Measurements from ENCODE around the gene PATL1.
"Not testable (repeated sequence)": the region's sequence is repeated elsewhere in the genome, so short reads cannot be mapped to it uniquely, and the experiment has no call there.

PATL1 gene, protein sequence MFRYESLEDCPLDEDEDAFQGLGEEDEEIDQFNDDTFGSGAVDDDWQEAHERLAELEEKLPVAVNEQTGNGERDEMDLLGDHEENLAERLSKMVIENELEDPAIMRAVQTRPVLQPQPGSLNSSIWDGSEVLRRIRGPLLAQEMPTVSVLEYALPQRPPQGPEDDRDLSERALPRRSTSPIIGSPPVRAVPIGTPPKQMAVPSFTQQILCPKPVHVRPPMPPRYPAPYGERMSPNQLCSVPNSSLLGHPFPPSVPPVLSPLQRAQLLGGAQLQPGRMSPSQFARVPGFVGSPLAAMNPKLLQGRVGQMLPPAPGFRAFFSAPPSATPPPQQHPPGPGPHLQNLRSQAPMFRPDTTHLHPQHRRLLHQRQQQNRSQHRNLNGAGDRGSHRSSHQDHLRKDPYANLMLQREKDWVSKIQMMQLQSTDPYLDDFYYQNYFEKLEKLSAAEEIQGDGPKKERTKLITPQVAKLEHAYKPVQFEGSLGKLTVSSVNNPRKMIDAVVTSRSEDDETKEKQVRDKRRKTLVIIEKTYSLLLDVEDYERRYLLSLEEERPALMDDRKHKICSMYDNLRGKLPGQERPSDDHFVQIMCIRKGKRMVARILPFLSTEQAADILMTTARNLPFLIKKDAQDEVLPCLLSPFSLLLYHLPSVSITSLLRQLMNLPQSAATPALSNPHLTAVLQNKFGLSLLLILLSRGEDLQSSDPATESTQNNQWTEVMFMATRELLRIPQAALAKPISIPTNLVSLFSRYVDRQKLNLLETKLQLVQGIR

DNA sequence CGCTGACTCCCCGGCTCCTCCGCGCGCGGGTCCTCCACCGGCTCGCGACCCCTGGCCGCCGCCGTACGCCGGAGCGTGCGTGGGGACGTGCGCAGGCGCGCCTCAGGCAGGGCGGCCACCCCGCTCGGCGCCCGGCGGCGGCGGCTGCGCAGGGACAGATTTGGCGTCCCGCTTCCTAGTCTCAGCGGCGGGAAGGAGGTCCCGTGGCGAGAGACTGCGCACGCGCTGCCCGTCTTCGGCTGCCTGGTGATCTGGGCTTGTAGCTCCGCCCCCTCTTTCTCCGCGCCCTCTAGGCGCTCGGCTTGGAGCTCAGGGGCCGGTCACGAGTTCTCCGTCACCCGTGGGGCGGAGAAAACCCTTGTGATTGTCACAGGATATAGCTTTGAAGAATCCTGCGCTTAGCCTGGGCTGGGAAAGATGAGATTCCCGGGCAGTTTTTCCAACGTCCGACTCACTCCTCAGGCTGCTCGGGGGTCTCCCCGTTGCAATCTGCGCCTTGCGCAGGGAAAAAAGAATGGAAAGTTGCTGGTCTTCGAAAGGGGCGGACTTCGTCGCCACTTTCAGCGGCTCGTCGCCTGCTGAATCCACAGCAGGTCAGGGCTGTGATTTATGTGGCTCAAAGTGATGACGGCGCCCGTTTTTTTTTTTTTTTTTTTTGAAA, at the start of gene PATL1:
Gene PATL1 (minus strand): TSS at position 88 of the 661 bp plus-strand sequence. CDS start 142 bp downstream, outside the sequence.
- peak; percentile 97 for DNase-seq

DNA sequence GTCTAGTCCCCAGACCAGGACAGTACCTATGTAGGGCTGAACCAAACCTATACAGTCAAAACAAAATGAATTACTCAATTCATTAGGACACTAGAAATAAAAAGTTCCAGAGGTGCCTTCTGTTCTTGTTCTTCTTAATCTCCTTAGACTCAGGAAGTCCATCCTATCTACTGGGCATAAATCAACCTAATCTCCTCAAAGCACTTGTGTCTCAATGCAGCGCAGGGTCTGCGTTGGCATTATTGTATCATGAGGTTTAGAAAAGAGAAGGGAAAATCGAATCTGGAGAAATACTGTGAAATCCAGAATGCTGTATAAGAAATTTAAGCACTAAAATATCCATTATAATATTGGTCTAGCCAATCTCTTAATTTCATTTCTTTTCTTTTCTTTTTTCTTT, 47.2 kb upstream of the PATL1 start:
- DNase-seq, result no peak

DNA sequence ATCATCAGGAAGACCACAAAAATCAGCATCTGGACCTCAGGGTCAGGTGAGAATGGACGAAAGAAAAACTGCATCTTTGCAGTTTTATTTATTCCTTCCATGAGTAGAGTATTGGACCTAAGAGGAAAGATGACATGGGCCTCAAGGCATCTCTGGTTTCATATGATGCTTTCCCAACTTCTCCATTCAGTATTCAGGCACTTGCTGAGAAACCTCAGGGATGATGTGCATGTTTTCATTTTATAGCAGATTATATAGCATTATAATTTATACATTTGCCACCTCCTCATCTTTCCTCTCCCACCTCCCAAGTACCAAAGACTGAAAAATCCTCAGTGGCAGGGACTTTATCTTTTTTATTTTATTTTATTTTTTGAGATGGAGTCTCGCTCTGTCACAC, 44.9 kb upstream of the PATL1 start, which contains the start of gene OR10V1:
Gene OR10V1 (minus strand): TSS at position 101 of the 400 bp plus-strand sequence. CDS start 0 bp downstream, at position 101.
- no peak for DNase-seq

DNA sequence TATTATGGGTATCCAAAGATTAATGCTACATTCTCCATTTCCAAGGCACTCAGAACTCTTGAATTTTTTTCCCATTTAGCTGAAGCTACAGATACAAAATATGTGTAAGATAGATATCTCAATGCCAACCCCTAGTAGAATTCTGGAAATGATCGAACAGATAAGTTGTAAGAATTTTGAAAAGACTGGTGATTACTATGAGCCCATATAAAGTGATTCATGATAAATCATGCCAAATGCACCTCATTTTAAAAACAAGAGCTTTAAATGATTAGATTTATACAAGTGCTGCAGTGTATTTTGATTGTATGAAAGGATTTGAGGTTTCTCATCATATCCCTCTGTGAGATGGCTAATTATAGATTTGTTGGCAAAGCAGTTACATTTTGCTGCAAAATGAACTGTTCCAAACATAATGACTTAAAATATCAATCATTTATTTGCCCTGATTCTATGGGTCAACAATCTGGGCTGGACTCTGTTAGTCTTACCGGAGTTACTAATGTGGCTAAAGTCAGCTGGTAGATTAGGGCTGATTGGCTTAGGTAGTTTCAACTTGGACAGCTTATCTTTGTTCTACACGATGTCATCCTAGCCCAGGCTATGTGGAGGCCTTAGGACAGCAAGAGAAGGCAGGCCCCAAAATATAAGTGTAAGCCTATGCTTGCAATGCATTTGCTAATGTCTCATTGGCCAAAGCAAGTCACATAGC, 41.5 kb upstream of the PATL1 start:
- no peak for DNase-seq

DNA sequence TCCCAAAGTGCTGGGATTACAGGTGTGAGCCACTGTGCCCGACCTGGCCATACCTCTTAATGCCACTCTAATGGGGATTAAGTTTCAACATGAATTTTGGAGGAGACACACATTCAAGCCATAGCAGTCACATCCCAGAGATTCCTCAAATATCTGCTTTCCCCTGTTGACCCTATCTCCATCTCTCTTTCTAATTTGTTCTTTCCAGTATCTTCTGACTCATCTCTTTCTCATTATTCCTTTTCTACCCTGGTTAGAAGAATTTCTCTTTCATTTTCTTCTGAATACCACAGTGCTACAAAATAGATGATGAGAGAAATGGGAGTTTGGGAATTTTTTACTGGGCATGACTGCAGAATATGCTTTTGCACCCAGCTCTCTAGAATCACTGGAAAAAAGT, 39.7 kb upstream of the PATL1 start:
- no peak for DNase-seq

DNA sequence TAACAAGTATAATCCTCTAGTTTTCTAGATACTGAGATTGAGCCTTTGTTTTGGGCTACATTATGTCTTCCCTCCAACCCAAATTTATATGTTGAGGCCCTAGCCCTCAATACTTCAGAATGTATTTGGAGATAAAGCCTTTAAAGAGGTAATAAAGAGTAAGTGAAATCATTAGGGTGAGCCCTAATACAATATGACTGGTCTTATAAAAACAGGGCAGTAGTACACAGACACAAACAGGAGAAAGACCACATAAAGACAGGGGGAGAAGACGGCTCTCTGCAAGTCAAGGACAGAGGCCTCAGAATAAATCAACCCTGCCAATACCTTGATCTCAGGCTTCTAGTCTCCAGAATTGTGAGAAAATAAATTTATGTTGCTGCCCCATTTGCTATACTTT, 38.5 kb upstream of the PATL1 start:
- no peak for DNase-seq

- no peak for DNase-seq
Measured at GRCh38 chr11:59706518-59707285, 37.9 kb upstream of the PATL1 start.

GRCh38 chr11:59705294-59705693, 36.5 kb upstream of the PATL1 start:
- DNase-seq, result no peak

DNA sequence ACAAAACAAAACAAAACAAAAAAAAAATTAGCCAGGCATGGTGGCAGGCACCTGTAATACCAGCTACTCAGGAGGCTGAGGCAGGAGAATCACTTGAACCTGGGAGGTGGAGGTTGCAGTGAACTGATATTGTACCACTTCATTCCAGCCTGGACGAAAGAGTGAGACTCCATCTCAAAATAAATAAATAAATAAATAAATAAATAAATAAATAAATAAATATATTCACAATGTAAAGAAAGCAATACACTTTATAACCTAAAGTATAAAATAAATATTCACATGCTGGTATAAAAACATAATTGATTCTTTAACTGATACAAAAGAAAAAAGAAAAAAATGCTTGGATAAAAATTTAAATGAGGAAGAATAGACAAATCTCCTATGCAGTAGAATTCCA, 34.7 kb upstream of the PATL1 start:
- DNase-seq, result not testable (repeated sequence)

DNA sequence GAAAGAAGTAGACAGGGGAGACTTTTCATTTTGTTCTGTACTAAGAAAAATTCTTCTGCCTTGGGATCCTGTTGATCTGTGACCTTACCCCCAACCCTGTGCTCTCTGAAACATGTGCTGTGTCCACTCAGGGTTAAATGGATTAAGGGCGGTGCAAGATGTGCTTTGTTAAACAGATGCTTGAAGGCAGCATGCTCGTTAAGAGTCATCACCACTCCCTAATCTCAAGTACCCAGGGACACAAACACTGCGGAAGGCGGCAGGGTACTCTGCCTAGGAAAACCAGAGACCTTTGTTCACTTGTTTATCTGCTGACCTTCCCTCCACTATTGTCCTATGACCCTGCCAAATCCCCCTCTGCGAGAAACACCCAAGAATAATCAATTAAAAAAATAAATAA, 31.3 kb upstream of the PATL1 start:
- DNase-seq, result not testable (repeated sequence)

- no peak for DNase-seq
Measured at GRCh38 chr11:59698506-59698905, 29.7 kb upstream of the PATL1 start.

DNA sequence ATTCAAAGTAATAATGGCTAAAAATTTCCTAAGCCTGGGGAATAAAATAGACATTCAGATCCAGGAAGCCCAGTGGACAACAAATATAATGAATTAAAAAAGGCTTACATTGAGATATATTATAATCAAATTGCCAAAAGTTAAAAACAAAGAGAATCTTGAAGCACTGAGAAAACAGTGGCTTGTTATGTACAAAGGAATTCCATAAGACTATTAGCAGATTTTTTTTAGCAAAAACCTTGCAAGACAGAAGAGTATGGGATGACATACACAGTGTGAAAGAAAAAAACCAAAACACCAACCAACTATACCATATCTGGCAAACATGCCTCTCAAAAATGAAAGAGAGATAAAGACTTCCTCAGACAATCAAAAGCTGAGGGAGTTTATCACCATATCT, 24.1 kb upstream of the PATL1 start:
- no peak for DNase-seq

- no peak for DNase-seq
Measured at GRCh38 chr11:59691156-59691555, 22.3 kb upstream of the PATL1 start.

DNA sequence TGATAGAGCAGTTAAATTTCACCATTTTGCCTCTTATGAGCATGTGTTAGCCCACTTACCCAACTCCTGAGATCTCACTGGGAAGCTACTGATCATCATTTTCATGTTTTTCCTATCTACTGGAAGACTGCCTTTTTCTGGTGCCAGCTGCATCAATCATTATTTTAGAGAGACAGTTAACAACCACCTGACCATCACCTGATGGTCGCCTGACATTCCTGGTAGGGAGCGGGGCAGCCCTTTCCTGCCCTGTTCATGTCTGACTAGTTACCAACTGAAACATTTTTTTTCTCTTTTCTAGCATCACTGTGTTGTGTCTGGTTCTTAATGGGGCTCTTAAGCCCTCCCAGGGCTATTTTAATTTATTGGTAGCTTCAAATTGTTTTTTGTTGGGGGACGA, 20.2 kb upstream of the PATL1 start:
- DNase-seq, result no peak

DNA sequence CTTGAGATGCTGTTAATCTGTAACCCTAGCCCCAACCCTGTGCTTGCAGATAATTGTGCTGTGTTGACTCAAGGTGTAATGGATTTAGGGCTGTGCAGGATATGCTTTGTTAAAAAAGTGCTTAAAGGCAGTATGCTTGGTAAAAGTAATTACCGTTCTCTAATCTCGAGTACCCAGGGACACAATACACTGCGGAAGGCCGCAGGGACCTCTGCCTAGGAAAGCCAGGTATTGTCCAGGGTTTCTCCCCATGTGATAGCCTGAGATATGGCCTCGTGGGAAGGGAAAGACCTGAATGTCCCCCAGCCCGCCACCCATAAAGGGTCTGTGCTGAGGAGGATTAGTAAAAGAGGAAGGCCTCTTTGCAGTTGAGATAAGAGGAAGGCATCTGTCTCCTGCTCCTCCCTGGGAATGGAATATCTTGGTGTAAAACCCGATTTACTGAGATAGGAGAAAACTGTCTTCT, 12.5 kb upstream of the PATL1 start:
- not testable (repeated sequence) for DNase-seq

- DNase-seq, result peak; percentile 39
Measured at GRCh38 chr11:59680287-59681154, 11.7 kb upstream of the PATL1 start.

GRCh38 chr11:59679347-59679746, 10.5 kb upstream of the PATL1 start:
- DNase-seq, result no peak

- no peak for DNase-seq
Measured at GRCh38 chr11:59678813-59679165, 10.0 kb upstream of the PATL1 start.

DNA sequence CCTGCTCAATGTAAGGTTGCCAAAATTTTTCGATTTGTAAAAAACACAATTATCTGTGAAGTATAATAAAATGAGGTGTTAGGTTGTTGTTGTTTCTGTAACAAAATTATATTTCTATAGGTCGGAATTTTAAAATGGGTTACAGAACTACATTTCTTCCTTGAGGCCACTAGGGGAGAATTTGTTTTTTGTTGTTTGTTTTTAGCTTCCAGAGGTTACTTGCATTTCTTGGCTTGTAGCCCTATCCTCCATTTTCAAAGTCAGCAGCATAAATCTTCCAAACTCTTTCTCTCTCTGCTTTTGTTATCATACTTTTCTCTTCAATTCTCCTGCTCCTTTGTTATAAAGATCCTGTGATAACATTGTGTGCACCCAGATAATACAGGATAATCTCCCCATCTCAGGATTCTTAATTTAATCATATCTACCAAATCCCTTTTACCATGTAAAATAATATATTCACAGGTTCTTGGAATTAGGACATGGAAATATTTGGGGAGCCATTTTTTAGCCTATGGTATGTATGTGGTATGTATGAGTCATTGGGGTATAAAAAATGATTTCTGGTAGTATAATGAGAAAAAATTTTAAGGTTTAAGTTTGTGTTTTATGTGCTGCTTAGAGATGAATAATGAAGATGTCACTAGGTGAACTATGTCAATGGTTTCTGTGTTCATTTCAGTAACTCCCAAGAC, 9.4 kb upstream of the PATL1 start:
- no peak for DNase-seq

DNA sequence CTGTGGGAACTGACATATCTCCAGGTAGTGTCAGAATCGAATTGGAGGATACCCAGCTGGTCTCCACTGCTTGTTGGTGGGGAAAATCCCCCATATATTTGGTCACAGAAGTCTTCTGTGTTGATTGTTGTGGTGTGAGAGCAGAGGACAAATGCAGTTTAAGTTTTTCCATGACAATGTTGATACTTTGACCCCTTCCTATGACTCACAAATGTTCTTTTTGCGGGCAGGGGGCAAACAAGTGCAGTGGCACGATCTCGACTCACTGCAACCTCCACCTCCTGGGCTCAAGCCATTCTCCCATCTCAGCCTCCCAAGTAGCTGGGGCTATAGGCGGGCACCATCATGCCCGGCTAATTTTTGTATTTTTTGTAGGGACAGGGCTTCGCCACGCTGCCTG, 7.4 kb upstream of the PATL1 start:
- no peak for DNase-seq

Measured in NCI-H446 treated with DMSO at 0.1 percent for 48 hours (cell line).